Hindlimb muscle (tissue), 1 donor: ENCODE data around the gene GPR12. TPM values are rescaled to one million over a fixed set of nuclear protein-coding genes. Genes with fewer than 3 reads are reported as not detected.
A peak's percentile ranks its signal among the peaks of the same experiment; 100 is the strongest.
"Not testable (repeated sequence)": the region's sequence is repeated elsewhere in the genome, so short reads cannot be mapped to it uniquely, and the experiment has no call there.

Source experiments
- DNase-seq: peaks from one replicate; pipeline ENCODE4 v3.0.0-alpha.2; 2013
- polyA plus RNA-seq: library from polyadenylated mRNA; unstranded; fragments of 120-200 nt; gene quantifications from one replicate; pipeline ENCODE4 v1.2.1, GENCODE V29; 2013; ENCODE audit not compliant: insufficient read length

GPR12 gene
- polyA plus RNA-seq, 1 donor: 0.23 TPM

GRCh38 chr13:26747706-26748105 lies 12.9 kb downstream of the GPR12 start:
- no peak for DNase-seq

GRCh38 chr13:26743971-26744370 lies 16.6 kb downstream of the GPR12 start:
- no peak for DNase-seq

GRCh38 chr13:26742691-26743358 lies 17.8 kb downstream of the GPR12 start:
- DNase-seq: no peak

- DNase-seq: no peak
These were observed 24.9 kb downstream of the GPR12 start for GRCh38 chr13:26735677-26736076.

GRCh38 chr13:26727633-26728032 lies 33.0 kb downstream of the GPR12 start:
- DNase-seq: no peak

- DNase-seq: no peak
These were observed 33.5 kb downstream of the GPR12 start for GRCh38 chr13:26727122-26727521.

- DNase-seq: no peak
These were observed 33.9 kb downstream of the GPR12 start for GRCh38 chr13:26726684-26727083.

GRCh38 chr13:26723620-26724019 lies 37.0 kb downstream of the GPR12 start:
- not testable (repeated sequence) for DNase-seq

GRCh38 chr13:26722321-26722720 lies 38.3 kb downstream of the GPR12 start:
- DNase-seq: no peak

- DNase-seq: no peak
These were observed 39.1 kb downstream of the GPR12 start for GRCh38 chr13:26721251-26722121.

- no peak for DNase-seq
These were observed 41.1 kb downstream of the GPR12 start for GRCh38 chr13:26719356-26719945.

- DNase-seq: no peak
These were observed 41.7 kb downstream of the GPR12 start for GRCh38 chr13:26718872-26719271.

- DNase-seq: no peak
These were observed 42.4 kb downstream of the GPR12 start for GRCh38 chr13:26718146-26718545.

GRCh38 chr13:26716984-26717383 lies 43.6 kb downstream of the GPR12 start:
- DNase-seq: no peak

- DNase-seq: no peak
These were observed 47.2 kb downstream of the GPR12 start for GRCh38 chr13:26713341-26713740.

GRCh38 chr13:26711211-26711610 lies 49.4 kb downstream of the GPR12 start:
- DNase-seq: no peak

- DNase-seq: no peak
These were observed 50.4 kb downstream of the GPR12 start for GRCh38 chr13:26710166-26710565.

GRCh38 chr13:26709461-26709860 lies 51.1 kb downstream of the GPR12 start:
- DNase-seq: no peak

- no peak for DNase-seq
These were observed 52.6 kb downstream of the GPR12 start for GRCh38 chr13:26708007-26708297.

- DNase-seq: peak; percentile 37
These were observed 53.2 kb downstream of the GPR12 start for GRCh38 chr13:26707122-26708006.

GRCh38 chr13:26706381-26706780 lies 54.2 kb downstream of the GPR12 start:
- DNase-seq: no peak

GRCh38 chr13:26705536-26705935 lies 55.0 kb downstream of the GPR12 start:
- no peak for DNase-seq
